ENCODE data around the gene PRKX. TPM values are rescaled to one million over a fixed set of nuclear protein-coding genes. Genes with fewer than 3 reads are reported as not detected.
"Not testable (repeated sequence)": the region's sequence is repeated elsewhere in the genome, so short reads cannot be mapped to it uniquely, and the experiment has no call there.

The PRKX gene
- total RNA-seq, 1 donor from 2014 or later, result 58.8 TPM

DNA sequence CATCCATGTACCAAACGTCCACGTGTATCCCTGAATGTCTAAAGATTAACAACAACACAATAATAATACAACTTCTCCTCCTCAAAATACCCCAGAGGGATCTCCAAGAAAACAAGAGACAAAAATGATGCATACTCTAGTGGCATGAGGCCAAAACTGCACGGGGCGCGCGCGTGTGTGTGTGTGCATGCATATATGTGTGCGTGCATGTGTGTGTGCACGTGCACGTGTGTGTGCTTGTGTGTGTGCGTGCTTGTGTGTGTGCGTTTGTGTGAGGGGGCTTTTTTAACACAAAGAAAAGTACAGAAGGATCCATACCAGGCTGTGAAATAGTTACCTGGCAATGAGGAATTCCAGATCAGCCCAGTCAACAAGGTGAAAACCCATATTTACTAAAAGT, 48.5 kb downstream of the PRKX start:
- Mint-ChIP-seq H3K4me1 (no peaks in the 10 kb centered on the region), H3K4me3 (no peak overlapping the region), H3K27me3 (ENCODE audit: low read depth) (no peaks in the 10 kb centered on the region), H3K27ac (no peak overlapping the region), H3K36me3 (peaks cover 32% of the 10 kb centered on the region), H3K9me3 (no peaks in the 10 kb centered on the region)
- TF ChIP-seq, protein P1, sequence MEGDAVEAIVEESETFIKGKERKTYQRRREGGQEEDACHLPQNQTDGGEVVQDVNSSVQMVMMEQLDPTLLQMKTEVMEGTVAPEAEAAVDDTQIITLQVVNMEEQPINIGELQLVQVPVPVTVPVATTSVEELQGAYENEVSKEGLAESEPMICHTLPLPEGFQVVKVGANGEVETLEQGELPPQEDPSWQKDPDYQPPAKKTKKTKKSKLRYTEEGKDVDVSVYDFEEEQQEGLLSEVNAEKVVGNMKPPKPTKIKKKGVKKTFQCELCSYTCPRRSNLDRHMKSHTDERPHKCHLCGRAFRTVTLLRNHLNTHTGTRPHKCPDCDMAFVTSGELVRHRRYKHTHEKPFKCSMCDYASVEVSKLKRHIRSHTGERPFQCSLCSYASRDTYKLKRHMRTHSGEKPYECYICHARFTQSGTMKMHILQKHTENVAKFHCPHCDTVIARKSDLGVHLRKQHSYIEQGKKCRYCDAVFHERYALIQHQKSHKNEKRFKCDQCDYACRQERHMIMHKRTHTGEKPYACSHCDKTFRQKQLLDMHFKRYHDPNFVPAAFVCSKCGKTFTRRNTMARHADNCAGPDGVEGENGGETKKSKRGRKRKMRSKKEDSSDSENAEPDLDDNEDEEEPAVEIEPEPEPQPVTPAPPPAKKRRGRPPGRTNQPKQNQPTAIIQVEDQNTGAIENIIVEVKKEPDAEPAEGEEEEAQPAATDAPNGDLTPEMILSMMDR (IDR thresholded peaks at IDR 0.05; ENCODE audit: unreplicated experiment), result no peak
- DNase-seq (ENCODE audit: low spot score in 2 of 2, unreplicated experiment in 2 of 2), result no peak

DNA sequence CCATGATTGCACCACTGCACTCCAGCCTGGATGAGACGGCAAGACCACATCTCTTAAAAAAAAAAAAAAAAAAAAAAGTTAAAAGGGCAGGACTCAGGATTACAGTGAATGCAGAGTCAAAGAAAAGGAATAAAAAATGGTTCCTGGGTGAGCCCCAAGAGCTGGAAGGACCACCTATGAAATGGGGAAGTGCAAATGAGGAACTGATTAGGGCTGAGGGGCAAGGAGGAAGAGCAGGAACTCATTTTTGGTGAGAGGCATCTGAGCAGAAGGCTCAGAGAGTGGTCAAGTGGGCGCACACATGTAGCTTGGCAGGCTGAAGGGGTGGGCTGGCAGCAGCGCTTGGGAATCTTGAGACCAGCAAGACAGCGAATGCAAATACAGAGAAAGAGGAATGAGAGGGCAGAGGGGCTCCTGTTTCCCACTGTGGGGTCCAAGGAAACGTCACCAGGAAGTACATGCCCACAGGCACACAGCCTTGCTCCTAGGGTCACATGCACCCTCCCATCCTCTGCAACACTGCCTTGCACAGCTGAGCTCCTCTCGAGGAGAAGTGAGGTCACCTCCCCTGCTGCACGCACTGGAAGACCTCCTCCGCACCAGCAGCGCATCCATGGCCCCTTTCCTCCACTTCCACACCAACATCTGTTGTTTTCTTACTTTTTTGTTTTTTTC, 49.7 kb downstream of the PRKX start:
- not testable (repeated sequence) for H3K27ac Mint-ChIP-seq
- H3K36me3 Mint-ChIP-seq, result peaks cover 25% of the 10 kb centered on the region

DNA sequence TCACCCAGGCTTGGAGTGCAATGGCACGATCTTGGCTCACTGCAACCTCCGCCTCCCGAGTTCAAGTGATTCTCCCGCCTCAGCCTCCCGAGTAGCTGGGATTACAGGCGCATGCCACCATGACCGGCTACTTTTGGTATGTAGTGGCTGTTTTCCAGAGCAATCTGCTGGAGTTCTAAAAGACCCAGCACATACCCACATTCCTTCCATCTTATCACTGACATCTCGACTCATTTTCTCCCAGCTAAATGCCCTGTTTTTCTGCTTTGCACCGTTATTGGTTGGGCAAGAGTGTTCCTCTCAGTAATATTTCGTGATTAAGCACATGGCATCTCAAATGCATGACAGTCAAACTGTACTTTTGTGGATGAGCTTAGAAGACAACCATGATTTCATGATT, 53.7 kb downstream of the PRKX start:
- no peaks in the 10 kb centered on the region for H3K9me3 Mint-ChIP-seq
- no peaks in the 10 kb centered on the region for H3K4me1 Mint-ChIP-seq
- no peak overlapping the region for H3K4me3 Mint-ChIP-seq
- no peak overlapping the region for H3K27ac Mint-ChIP-seq
- TF ChIP-seq, protein P1 (IDR thresholded peaks at IDR 0.05; ENCODE audit: unreplicated experiment), result no peak
- no peaks in the 10 kb centered on the region for H3K27me3 Mint-ChIP-seq (ENCODE audit: low read depth)
- no peak for DNase-seq (ENCODE audit: low spot score in 2 of 2, unreplicated experiment in 2 of 2)
- H3K36me3 Mint-ChIP-seq, result peaks cover 15% of the 10 kb centered on the region

More for the DNA sequence above, 49.7 kb downstream of the PRKX start:
- not testable (repeated sequence) for DNase-seq (ENCODE audit: low spot score in 2 of 2, unreplicated experiment in 2 of 2); H3K9me3 Mint-ChIP-seq; H3K4me3 Mint-ChIP-seq; H3K4me1 Mint-ChIP-seq; H3K27me3 Mint-ChIP-seq (ENCODE audit: low read depth)

DNA sequence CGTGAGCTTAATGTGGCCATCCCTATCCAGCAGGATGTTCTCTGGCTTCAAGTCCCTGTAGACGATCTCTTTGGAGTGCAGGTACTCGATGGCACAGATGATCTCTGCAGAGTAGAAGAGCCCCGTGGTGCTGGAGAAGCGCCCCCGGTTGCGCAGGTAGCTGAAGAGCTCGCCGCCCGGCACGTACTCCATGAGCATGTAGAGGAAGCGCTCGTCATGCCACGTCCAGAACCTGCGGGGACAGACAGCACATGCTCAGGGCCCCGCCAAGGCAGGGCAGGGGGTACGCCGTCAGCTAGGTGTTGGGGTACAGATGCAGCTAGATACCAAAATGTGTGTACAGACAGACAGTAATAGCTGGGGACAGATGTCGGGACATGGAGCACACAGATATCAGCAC, 58.3 kb downstream of the PRKX start:
- no peaks in the 10 kb centered on the region for H3K27me3 Mint-ChIP-seq (ENCODE audit: low read depth)
- H3K4me3 Mint-ChIP-seq, result no peak overlapping the region
- no peak overlapping the region for H3K27ac Mint-ChIP-seq
- no peaks in the 10 kb centered on the region for H3K4me1 Mint-ChIP-seq
- TF ChIP-seq, protein P1 (IDR thresholded peaks at IDR 0.05; ENCODE audit: unreplicated experiment), result no peak
- H3K36me3 Mint-ChIP-seq, result peaks cover 16% of the 10 kb centered on the region
- no peaks in the 10 kb centered on the region for H3K9me3 Mint-ChIP-seq
- no peak for DNase-seq (ENCODE audit: low spot score in 2 of 2, unreplicated experiment in 2 of 2)

DNA sequence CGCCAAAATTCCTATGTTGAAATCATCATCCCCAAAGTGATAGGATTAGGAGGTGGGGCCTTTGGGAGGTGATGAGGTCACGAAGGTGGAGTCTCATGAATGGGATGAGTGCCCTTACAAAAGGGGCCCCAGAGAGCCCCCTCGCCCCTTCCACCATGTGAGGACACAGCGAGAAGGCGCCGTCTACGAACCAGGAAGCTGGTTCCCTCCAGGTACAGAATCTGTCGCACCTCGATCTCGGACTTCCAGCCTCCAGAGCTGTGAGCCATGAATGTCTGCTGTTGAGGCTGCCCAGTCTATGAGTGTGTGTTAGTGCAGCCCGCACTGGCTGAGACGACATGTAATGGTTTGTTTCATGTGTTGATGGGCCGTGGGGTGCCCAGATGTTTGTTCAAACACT, 60.3 kb downstream of the PRKX start:
- no peak for DNase-seq (ENCODE audit: low spot score in 2 of 2, unreplicated experiment in 2 of 2)
- Mint-ChIP-seq H3K27ac (no peak overlapping the region), H3K36me3 (peaks cover 10% of the 10 kb centered on the region), H3K4me1 (no peaks in the 10 kb centered on the region), H3K27me3 (ENCODE audit: low read depth) (no peaks in the 10 kb centered on the region), H3K4me3 (no peak overlapping the region), H3K9me3 (no peaks in the 10 kb centered on the region)
- TF ChIP-seq, protein P1 (IDR thresholded peaks at IDR 0.05; ENCODE audit: unreplicated experiment), result no peak

DNA sequence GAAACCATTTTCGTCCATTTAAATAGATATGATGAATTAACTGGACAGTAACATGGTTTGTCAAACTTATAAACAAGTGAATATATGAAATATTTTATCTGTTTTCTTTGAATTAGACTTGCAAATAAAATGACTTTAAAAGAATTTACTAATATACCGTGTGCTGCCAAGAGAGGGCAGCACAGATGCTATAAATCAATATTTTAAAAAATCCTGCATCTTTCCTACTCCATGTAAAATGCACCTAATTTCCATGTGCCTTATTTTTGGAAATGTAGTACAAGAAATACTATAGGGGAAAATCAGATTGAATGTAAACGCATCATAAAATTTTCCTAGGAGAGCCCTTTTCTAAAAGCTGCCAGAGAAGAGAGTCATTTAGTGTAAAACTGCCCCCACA, 62.2 kb downstream of the PRKX start:
- Mint-ChIP-seq H3K27ac (no peak overlapping the region), H3K36me3 (peaks cover 17% of the 10 kb centered on the region), H3K4me3 (no peak overlapping the region), H3K4me1 (no peaks in the 10 kb centered on the region), H3K9me3 (no peaks in the 10 kb centered on the region), H3K27me3 (ENCODE audit: low read depth) (no peaks in the 10 kb centered on the region)
- DNase-seq (ENCODE audit: low spot score in 2 of 2, unreplicated experiment in 2 of 2), result no peak
- TF ChIP-seq, protein P1 (IDR thresholded peaks at IDR 0.05; ENCODE audit: unreplicated experiment), result peak; percentile 78
